ENCODE data around the gene RNF220. TPM values are rescaled to one million over a fixed set of nuclear protein-coding genes. Genes with fewer than 3 reads are reported as not detected.

The RNF220 gene
- polyA plus RNA-seq, 1 of the 3 experiments (the other 2 are of a cell fraction) = 83.7 TPM

DNA sequence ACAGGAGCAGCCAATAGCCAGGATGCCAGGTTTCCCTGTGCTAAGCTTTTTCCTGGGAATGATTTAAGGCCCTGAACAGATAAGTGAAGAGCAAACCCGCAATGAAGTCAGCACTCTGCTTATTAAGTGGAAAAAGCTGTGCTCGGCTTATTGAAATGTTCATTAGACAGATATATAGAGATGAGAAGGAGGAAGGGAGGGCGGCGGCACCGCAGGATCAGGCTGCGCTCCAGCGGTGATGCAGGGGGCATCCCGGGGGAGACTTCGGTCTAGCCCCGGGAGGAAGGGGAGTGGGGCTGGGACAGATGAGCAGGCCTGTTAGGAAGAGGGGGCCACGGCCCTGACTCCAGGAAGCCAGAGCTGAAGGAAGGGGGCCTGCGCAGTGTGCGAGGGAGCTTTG lies 154.3 kb downstream of the RNF220 start:
- Histone ChIP-seq H3K36me3 (replicated peaks in 1 of 2; ENCODE audit: control insufficient read depth in 1 of 2, insufficient read depth in 2 of 2, low read length in 1 of 2) (no peaks in the 10 kb centered on the region), H3K9me3 (no peaks in the 10 kb centered on the region), H3K79me2 (ENCODE audit: insufficient read depth) (no peaks in the 10 kb centered on the region), H3K4me1 (ENCODE audit: control insufficient read depth in 1 of 2, insufficient read depth in 2 of 2, low read depth in 1 of 2, low read length in 1 of 2) (no peaks in the 10 kb centered on the region), H3K27me3 (ENCODE audit: insufficient read depth) (peaks cover 46% of the 10 kb centered on the region), H3K9me2 (no peaks in the 10 kb centered on the region), H3K27ac (ENCODE audit: low read depth in 2 of 2, low read length in 1 of 2) (no peak overlapping the region), H3F3A (replicated peaks; ENCODE audit: insufficient read depth) (no peaks in the 10 kb centered on the region), H3K9ac (no peak overlapping the region), H2AFZ (ENCODE audit: low read depth) (no peak overlapping the region), H3K4me2 (no peak overlapping the region), H3K4me3 (ENCODE audit: low read depth in 2 of 2, low read length in 1 of 2) (no peak overlapping the region), H4K20me1 (ENCODE audit: insufficient read depth) (no peaks in the 10 kb centered on the region)
- DNase-seq = no peak
- 55% methylated on average over 13 of the region's 13 CpGs for WGBS (ENCODE audit: low lambda C conversion rate)
- no peak for TF ChIP-seq TCF12 (IDR thresholded peaks at IDR 0.05)
- no peak for TF ChIP-seq ZBTB33 (IDR thresholded peaks at IDR 0.05; ENCODE audit: borderline replicate concordance, low read depth)
- no peak for TF ChIP-seq SIN3A (IDR thresholded peaks at IDR 0.05; ENCODE audit: borderline replicate concordance, low read depth, low read length)
- TF ChIP-seq, protein P1, sequence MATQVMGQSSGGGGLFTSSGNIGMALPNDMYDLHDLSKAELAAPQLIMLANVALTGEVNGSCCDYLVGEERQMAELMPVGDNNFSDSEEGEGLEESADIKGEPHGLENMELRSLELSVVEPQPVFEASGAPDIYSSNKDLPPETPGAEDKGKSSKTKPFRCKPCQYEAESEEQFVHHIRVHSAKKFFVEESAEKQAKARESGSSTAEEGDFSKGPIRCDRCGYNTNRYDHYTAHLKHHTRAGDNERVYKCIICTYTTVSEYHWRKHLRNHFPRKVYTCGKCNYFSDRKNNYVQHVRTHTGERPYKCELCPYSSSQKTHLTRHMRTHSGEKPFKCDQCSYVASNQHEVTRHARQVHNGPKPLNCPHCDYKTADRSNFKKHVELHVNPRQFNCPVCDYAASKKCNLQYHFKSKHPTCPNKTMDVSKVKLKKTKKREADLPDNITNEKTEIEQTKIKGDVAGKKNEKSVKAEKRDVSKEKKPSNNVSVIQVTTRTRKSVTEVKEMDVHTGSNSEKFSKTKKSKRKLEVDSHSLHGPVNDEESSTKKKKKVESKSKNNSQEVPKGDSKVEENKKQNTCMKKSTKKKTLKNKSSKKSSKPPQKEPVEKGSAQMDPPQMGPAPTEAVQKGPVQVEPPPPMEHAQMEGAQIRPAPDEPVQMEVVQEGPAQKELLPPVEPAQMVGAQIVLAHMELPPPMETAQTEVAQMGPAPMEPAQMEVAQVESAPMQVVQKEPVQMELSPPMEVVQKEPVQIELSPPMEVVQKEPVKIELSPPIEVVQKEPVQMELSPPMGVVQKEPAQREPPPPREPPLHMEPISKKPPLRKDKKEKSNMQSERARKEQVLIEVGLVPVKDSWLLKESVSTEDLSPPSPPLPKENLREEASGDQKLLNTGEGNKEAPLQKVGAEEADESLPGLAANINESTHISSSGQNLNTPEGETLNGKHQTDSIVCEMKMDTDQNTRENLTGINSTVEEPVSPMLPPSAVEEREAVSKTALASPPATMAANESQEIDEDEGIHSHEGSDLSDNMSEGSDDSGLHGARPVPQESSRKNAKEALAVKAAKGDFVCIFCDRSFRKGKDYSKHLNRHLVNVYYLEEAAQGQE (IDR thresholded peaks at IDR 0.05; ENCODE audit: low read depth, low read length) = no peak
- TF ChIP-seq POLR2AphosphoS5 (IDR thresholded peaks at IDR 0.05; ENCODE audit: low read depth, low read length) = no peak
- TF ChIP-seq SMC3 (IDR thresholded peaks at IDR 0.05; ENCODE audit: low read depth, low read length) = no peak
- TF ChIP-seq, protein P2, sequence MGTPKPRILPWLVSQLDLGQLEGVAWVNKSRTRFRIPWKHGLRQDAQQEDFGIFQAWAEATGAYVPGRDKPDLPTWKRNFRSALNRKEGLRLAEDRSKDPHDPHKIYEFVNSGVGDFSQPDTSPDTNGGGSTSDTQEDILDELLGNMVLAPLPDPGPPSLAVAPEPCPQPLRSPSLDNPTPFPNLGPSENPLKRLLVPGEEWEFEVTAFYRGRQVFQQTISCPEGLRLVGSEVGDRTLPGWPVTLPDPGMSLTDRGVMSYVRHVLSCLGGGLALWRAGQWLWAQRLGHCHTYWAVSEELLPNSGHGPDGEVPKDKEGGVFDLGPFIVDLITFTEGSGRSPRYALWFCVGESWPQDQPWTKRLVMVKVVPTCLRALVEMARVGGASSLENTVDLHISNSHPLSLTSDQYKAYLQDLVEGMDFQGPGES (IDR thresholded peaks at IDR 0.05; ENCODE audit: low read depth, low read length) = no peak
- no peak for TF ChIP-seq TAF1 (IDR thresholded peaks at IDR 0.05; ENCODE audit: borderline replicate concordance, low read depth, low read length)
- no peak for TF ChIP-seq RCOR1 (IDR thresholded peaks at IDR 0.05; ENCODE audit: low read length)
- POLR2A ChIA-PET = no interaction called here
- CTCF ChIA-PET = interaction anchor here (1.1 to 1.7 kb wide), 4 partner anchors 10 to 93 kb away, joined by 4 to 9 read pairs (median 4); no protein-coding TSS in a partner anchor

- Histone ChIP-seq H3K4me3 (ENCODE audit: low read depth in 2 of 2, low read length in 1 of 2) (no peak overlapping the region), H3K79me2 (ENCODE audit: insufficient read depth) (no peaks in the 10 kb centered on the region), H3K9me2 (no peaks in the 10 kb centered on the region), H3K9ac (no peak overlapping the region), H3F3A (replicated peaks; ENCODE audit: insufficient read depth) (no peaks in the 10 kb centered on the region), H2AFZ (ENCODE audit: low read depth) (no peak overlapping the region), H3K27ac (ENCODE audit: low read depth in 2 of 2, low read length in 1 of 2) (no peak overlapping the region), H3K36me3 (replicated peaks in 1 of 2; ENCODE audit: control insufficient read depth in 1 of 2, insufficient read depth in 2 of 2, low read length in 1 of 2) (no peaks in the 10 kb centered on the region), H3K27me3 (ENCODE audit: insufficient read depth) (peaks cover 52% of the 10 kb centered on the region), H3K9me3 (no peaks in the 10 kb centered on the region), H4K20me1 (ENCODE audit: insufficient read depth) (no peaks in the 10 kb centered on the region), H3K4me1 (ENCODE audit: control insufficient read depth in 1 of 2, insufficient read depth in 2 of 2, low read depth in 1 of 2, low read length in 1 of 2) (no peaks in the 10 kb centered on the region), H3K4me2 (no peak overlapping the region)
- DNase-seq = no peak
- 69% methylated on average over 2 of the region's 6 CpGs for WGBS (ENCODE audit: low lambda C conversion rate)
- ChIA-PET POLR2A (no interaction called here), CTCF (interaction anchor here (0.6 to 1.5 kb wide), 4 partner anchors 10 to 93 kb away, joined by 3 to 5 read pairs (median 4); no protein-coding TSS in a partner anchor)
- TF ChIP-seq FOXM1 (IDR thresholded peaks at IDR 0.05; ENCODE audit: low read depth) = no peak
- TF ChIP-seq RFX5 (IDR thresholded peaks at IDR 0.05; ENCODE audit: low read length) = no peak
- TF ChIP-seq ELF1 (IDR thresholded peaks at IDR 0.05) = no peak
- TF ChIP-seq JUND (IDR thresholded peaks at IDR 0.05) = no peak
- TF ChIP-seq SMC3 (IDR thresholded peaks at IDR 0.05; ENCODE audit: low read depth, low read length) = no peak
- TF ChIP-seq USF1 (IDR thresholded peaks at IDR 0.05; ENCODE audit: borderline replicate concordance, low read depth) = no peak
- no peak for TF ChIP-seq RXRA (IDR thresholded peaks at IDR 0.05; ENCODE audit: borderline replicate concordance, low read depth)
- no peak for TF ChIP-seq EZH2phosphoT487 (IDR thresholded peaks at IDR 0.05; ENCODE audit: borderline replicate concordance, low read depth)
- TF ChIP-seq GATA2 (CRISPR knock-in tag; IDR thresholded peaks at IDR 0.05) = no peak
- TF ChIP-seq TCF12 (IDR thresholded peaks at IDR 0.05) = no peak
- TF ChIP-seq, protein P3, sequence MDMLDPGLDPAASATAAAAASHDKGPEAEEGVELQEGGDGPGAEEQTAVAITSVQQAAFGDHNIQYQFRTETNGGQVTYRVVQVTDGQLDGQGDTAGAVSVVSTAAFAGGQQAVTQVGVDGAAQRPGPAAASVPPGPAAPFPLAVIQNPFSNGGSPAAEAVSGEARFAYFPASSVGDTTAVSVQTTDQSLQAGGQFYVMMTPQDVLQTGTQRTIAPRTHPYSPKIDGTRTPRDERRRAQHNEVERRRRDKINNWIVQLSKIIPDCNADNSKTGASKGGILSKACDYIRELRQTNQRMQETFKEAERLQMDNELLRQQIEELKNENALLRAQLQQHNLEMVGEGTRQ (IDR thresholded peaks at IDR 0.05; ENCODE audit: borderline replicate concordance, low read depth, low read length) = no peak
- TF ChIP-seq MEF2A (IDR thresholded peaks at IDR 0.05; ENCODE audit: borderline replicate concordance, low read depth) = no peak
Measured at GRCh38 chr1:44559913-44560312, 154.9 kb downstream of the RNF220 start.

Data from SK-N-SH (cell line).